ENCODE results near the gene ELMO2. TPM values are rescaled to one million over a fixed set of nuclear protein-coding genes. Genes with fewer than 3 reads are reported as not detected.

ELMO2 gene
- total RNA-seq, 4 donors from 2014 or later = 24.3 to 78.4 (median 26.4) TPM

GRCh38 chr20:46331611-46332361 is 74.6 kb downstream of the ELMO2 start:
- no peak for DNase-seq
- no peaks in the 10 kb centered on the region for H3K9me3 ChIP-seq
- no peak overlapping the region for H3K27ac ChIP-seq
- H3K4me3 ChIP-seq = no peak overlapping the region
- H3K36me3 ChIP-seq = no peaks in the 10 kb centered on the region
- H3K4me1 ChIP-seq = no peaks in the 10 kb centered on the region
- TF ChIP-seq CTCF (IDR thresholded peaks at IDR 0.05) (no peak), POLR2A (IDR thresholded peaks at IDR 0.05) (no peak)
- no peaks in the 10 kb centered on the region for H3K27me3 ChIP-seq

- Histone ChIP-seq H3K27me3 (no peaks in the 10 kb centered on the region), H3K27ac (no peak overlapping the region), H3K9me3 (no peaks in the 10 kb centered on the region), H3K36me3 (no peaks in the 10 kb centered on the region), H3K4me1 (no peaks in the 10 kb centered on the region), H3K4me3 (no peak overlapping the region)
- no peak for TF ChIP-seq POLR2A (IDR thresholded peaks at IDR 0.05)
- TF ChIP-seq CTCF (IDR thresholded peaks at IDR 0.05) = no peak
- no peak for DNase-seq
Measured at GRCh38 chr20:46330831-46331371, 75.5 kb downstream of the ELMO2 start.

GRCh38 chr20:46330072-46330763 is 76.2 kb downstream of the ELMO2 start:
- Histone ChIP-seq H3K27ac (no peak overlapping the region), H3K27me3 (no peaks in the 10 kb centered on the region), H3K4me3 (no peak overlapping the region), H3K36me3 (no peaks in the 10 kb centered on the region), H3K4me1 (no peaks in the 10 kb centered on the region), H3K9me3 (no peaks in the 10 kb centered on the region)
- no peak for TF ChIP-seq CTCF (IDR thresholded peaks at IDR 0.05)
- no peak for TF ChIP-seq POLR2A (IDR thresholded peaks at IDR 0.05)
- no peak for DNase-seq

GRCh38 chr20:46328200-46328882 is 78.1 kb downstream of the ELMO2 start:
- TF ChIP-seq CTCF (IDR thresholded peaks at IDR 0.05) = no peak
- no peak for TF ChIP-seq POLR2A (IDR thresholded peaks at IDR 0.05)
- Histone ChIP-seq H3K36me3 (no peaks in the 10 kb centered on the region), H3K4me1 (no peaks in the 10 kb centered on the region), H3K9me3 (no peaks in the 10 kb centered on the region), H3K4me3 (no peak overlapping the region), H3K27me3 (no peaks in the 10 kb centered on the region), H3K27ac (no peak overlapping the region)
- no peak for DNase-seq

- TF ChIP-seq POLR2A (IDR thresholded peaks at IDR 0.05) (no peak), CTCF (IDR thresholded peaks at IDR 0.05) (no peak)
- no peaks in the 10 kb centered on the region for H3K9me3 ChIP-seq
- no peaks in the 10 kb centered on the region for H3K27me3 ChIP-seq
- DNase-seq = no peak
- no peak overlapping the region for H3K27ac ChIP-seq
- H3K4me3 ChIP-seq = no peak overlapping the region
- no peaks in the 10 kb centered on the region for H3K36me3 ChIP-seq
- H3K4me1 ChIP-seq = no peaks in the 10 kb centered on the region
Measured at GRCh38 chr20:46327557-46327956, 78.9 kb downstream of the ELMO2 start.
